Measurements from ENCODE around the gene GLO1. TPM values are rescaled to one million over a fixed set of nuclear protein-coding genes. Genes with fewer than 3 reads are reported as not detected.
A peak's percentile ranks its signal among the peaks of the same experiment; 100 is the strongest.

GLO1 gene
- polyA plus RNA-seq, 1 donor from 2014 or later = 129 TPM

- Mint-ChIP-seq H3K9me3 (no peaks in the 10 kb centered on the region), H3K4me1 (peaks cover 21 to 35% (median 32%) of the 10 kb centered on the region in 3 donors), H3K36me3 (peaks cover 2% of the 10 kb centered on the region), H3K27ac (peak overlapping the region; percentile 42 to 88 (median 83)), H3K27me3 (no peaks in the 10 kb centered on the region), H3K4me3 (peak overlapping the region in 2 of 4 donors; percentile 24 to 91)
Measured at GRCh38 chr6:38688579-38689087, 14.3 kb downstream of the GLO1 start.

- no peaks in the 10 kb centered on the region for H3K36me3 Mint-ChIP-seq
- peak overlapping the region in 1 of 3 donors; percentile 41 for H3K27ac Mint-ChIP-seq
- H3K4me3 Mint-ChIP-seq = no peak overlapping the region
- H3K9me3 Mint-ChIP-seq = no peaks in the 10 kb centered on the region
- peaks cover 16 to 30% (median 29%) of the 10 kb centered on the region in 3 donors for H3K4me1 Mint-ChIP-seq
- no peaks in the 10 kb centered on the region for H3K27me3 Mint-ChIP-seq
Measured at GRCh38 chr6:38687549-38687948, 15.4 kb downstream of the GLO1 start.

- Mint-ChIP-seq H3K9me3 (no peaks in the 10 kb centered on the region), H3K36me3 (no peaks in the 10 kb centered on the region), H3K4me1 (peaks cover 16 to 31% (median 29%) of the 10 kb centered on the region in 3 donors), H3K27ac (peak overlapping the region in 1 of 3 donors; percentile 41), H3K4me3 (no peak overlapping the region), H3K27me3 (no peaks in the 10 kb centered on the region)
Measured at GRCh38 chr6:38687043-38687353, 15.9 kb downstream of the GLO1 start.

GRCh38 chr6:38686270-38687042 lies 16.5 kb downstream of the GLO1 start:
- Mint-ChIP-seq H3K4me1 (peaks cover 20 to 36% (median 29%) of the 10 kb centered on the region in 3 donors), H3K27me3 (no peaks in the 10 kb centered on the region), H3K4me3 (peak overlapping the region in 1 of 4 donors; percentile 15), H3K9me3 (no peaks in the 10 kb centered on the region), H3K27ac (no peak overlapping the region), H3K36me3 (peaks cover 5% of the 10 kb centered on the region)

- H3K36me3 Mint-ChIP-seq = peaks cover 8% of the 10 kb centered on the region
- H3K27ac Mint-ChIP-seq = peak overlapping the region in 1 of 3 donors; percentile 16
Measured at GRCh38 chr6:38684904-38685303, 18.0 kb downstream of the GLO1 start.

GRCh38 chr6:38684237-38684636 lies 18.7 kb downstream of the GLO1 start:
- Mint-ChIP-seq H3K4me1 (peaks cover 21 to 27% (median 22%) of the 10 kb centered on the region in 3 donors), H3K4me3 (no peak overlapping the region), H3K27ac (no peak overlapping the region), H3K27me3 (no peaks in the 10 kb centered on the region), H3K36me3 (peaks cover 8% of the 10 kb centered on the region), H3K9me3 (no peaks in the 10 kb centered on the region)

More at GRCh38 chr6:38684904-38685303, 18.0 kb downstream of the GLO1 start:
- Mint-ChIP-seq H3K27me3 (no peaks in the 10 kb centered on the region), H3K4me3 (peak overlapping the region in 1 of 4 donors; percentile 49), H3K9me3 (no peaks in the 10 kb centered on the region), H3K4me1 (peaks cover 24 to 31% (median 25%) of the 10 kb centered on the region in 3 donors)

GRCh38 chr6:38681850-38682249 lies 21.1 kb downstream of the GLO1 start:
- H3K9me3 Mint-ChIP-seq = no peaks in the 10 kb centered on the region
- H3K27ac Mint-ChIP-seq = no peak overlapping the region
- peaks cover 8% of the 10 kb centered on the region for H3K36me3 Mint-ChIP-seq
- peaks cover 18 to 24% (median 19%) of the 10 kb centered on the region in 3 donors for H3K4me1 Mint-ChIP-seq
- no peaks in the 10 kb centered on the region for H3K27me3 Mint-ChIP-seq
- H3K4me3 Mint-ChIP-seq = no peak overlapping the region

GRCh38 chr6:38679668-38680067 lies 23.3 kb downstream of the GLO1 start:
- Mint-ChIP-seq H3K36me3 (peaks cover 13% of the 10 kb centered on the region), H3K27ac (no peak overlapping the region), H3K27me3 (no peaks in the 10 kb centered on the region), H3K4me1 (peaks cover 23 to 30% (median 25%) of the 10 kb centered on the region in 3 donors), H3K9me3 (no peaks in the 10 kb centered on the region), H3K4me3 (no peak overlapping the region)

- Mint-ChIP-seq H3K4me1 (peaks cover 33 to 42% (median 35%) of the 10 kb centered on the region in 3 donors), H3K4me3 (peak overlapping the region in 1 of 4 donors; percentile 75), H3K27me3 (no peaks in the 10 kb centered on the region), H3K36me3 (peaks cover 15% of the 10 kb centered on the region), H3K27ac (peak overlapping the region in 2 of 3 donors; percentile 44 to 46), H3K9me3 (peaks cover 0 to 2% (median 0%) of the 10 kb centered on the region in 3 donors)
Measured at GRCh38 chr6:38678178-38678760, 24.7 kb downstream of the GLO1 start.

GRCh38 chr6:38676974-38677544 lies 25.9 kb downstream of the GLO1 start:
- Mint-ChIP-seq H3K9me3 (peaks cover 0 to 2% (median 0%) of the 10 kb centered on the region in 3 donors), H3K4me3 (peak overlapping the region in 3 of 4 donors; percentile 5 to 81 (median 48)), H3K27me3 (no peaks in the 10 kb centered on the region), H3K4me1 (peaks cover 38 to 46% (median 40%) of the 10 kb centered on the region in 3 donors), H3K36me3 (peaks cover 15% of the 10 kb centered on the region), H3K27ac (peak overlapping the region in 2 of 3 donors; percentile 74 to 80)

- Mint-ChIP-seq H3K4me1 (peaks cover 38 to 44% (median 40%) of the 10 kb centered on the region in 3 donors), H3K27ac (peak overlapping the region; percentile 28 to 80 (median 71)), H3K9me3 (peaks cover 0 to 2% (median 0%) of the 10 kb centered on the region in 3 donors), H3K36me3 (peaks cover 10% of the 10 kb centered on the region), H3K27me3 (no peaks in the 10 kb centered on the region), H3K4me3 (peak overlapping the region in 3 of 4 donors; percentile 5 to 81 (median 48))
Measured at GRCh38 chr6:38676236-38676973, 26.5 kb downstream of the GLO1 start.

GRCh38 chr6:38673397-38674165 lies 29.4 kb downstream of the GLO1 start:
- peak overlapping the region in 3 of 4 donors; percentile 34 to 80 (median 65) for H3K4me3 Mint-ChIP-seq
- H3K27ac Mint-ChIP-seq = peak overlapping the region in 2 of 3 donors; percentile 11 to 28
- H3K36me3 Mint-ChIP-seq = peaks cover 7% of the 10 kb centered on the region
- peaks cover 36 to 39% (median 38%) of the 10 kb centered on the region in 3 donors for H3K4me1 Mint-ChIP-seq
- no peaks in the 10 kb centered on the region for H3K27me3 Mint-ChIP-seq
- peaks cover 0 to 2% (median 0%) of the 10 kb centered on the region in 3 donors for H3K9me3 Mint-ChIP-seq

GRCh38 chr6:38671885-38672467 lies 31.0 kb downstream of the GLO1 start:
- H3K27me3 Mint-ChIP-seq = no peaks in the 10 kb centered on the region

More at GRCh38 chr6:38671885-38672467, 31.0 kb downstream of the GLO1 start:
- Mint-ChIP-seq H3K4me3 (no peak overlapping the region), H3K27ac (no peak overlapping the region), H3K36me3 (peaks cover 7% of the 10 kb centered on the region), H3K4me1 (peaks cover 28 to 34% (median 29%) of the 10 kb centered on the region in 3 donors), H3K9me3 (peaks cover 0 to 2% (median 0%) of the 10 kb centered on the region in 3 donors)
